GM12801 (cell line): ENCODE measurements around the gene LTC4S.

Experiments
- TF ChIP-seq, protein P1 (sequence below): IDR thresholded peaks from one replicate; pipeline ENCODE4 v1.5.1; 2011; ENCODE audit warnings: control low read depth; ENCODE audit not compliant: insufficient read length; ENCODE audit errors: extremely low read depth

LTC4S gene

DNA sequence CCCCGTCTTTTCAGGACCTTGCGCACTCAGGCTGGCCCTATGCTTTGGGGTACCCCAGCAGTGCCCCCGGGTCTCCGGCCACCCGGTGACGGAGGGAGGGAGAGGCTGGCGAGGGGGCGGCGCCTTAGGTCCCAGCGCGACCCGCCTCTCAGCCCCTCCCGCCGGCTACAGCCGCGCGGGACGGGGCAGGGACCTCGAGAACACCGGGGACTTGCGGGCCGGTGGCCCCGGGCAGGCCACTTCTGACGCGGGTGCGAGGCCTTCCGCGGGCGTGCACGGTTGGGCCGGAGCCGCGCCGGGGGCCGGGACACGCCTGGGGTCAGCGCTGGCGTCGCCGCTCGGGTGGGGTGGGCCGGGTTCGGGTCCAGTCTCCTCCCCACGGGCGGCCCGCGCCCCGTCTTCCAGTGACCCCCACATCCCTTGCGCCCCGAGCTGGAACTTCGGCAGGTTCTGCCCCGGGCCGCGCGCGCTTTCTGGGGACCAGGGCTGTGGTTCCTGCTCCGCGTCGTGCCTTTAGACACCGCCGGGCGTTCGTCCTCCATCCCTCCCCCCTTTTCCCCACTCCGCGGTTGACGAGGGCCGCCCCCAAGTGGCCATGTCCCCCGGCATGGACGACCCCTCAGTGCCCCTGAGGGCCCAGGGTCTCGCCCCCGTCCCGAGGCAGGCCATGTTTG lies 23.1 kb downstream of the LTC4S start:
- TF ChIP-seq, protein P1, sequence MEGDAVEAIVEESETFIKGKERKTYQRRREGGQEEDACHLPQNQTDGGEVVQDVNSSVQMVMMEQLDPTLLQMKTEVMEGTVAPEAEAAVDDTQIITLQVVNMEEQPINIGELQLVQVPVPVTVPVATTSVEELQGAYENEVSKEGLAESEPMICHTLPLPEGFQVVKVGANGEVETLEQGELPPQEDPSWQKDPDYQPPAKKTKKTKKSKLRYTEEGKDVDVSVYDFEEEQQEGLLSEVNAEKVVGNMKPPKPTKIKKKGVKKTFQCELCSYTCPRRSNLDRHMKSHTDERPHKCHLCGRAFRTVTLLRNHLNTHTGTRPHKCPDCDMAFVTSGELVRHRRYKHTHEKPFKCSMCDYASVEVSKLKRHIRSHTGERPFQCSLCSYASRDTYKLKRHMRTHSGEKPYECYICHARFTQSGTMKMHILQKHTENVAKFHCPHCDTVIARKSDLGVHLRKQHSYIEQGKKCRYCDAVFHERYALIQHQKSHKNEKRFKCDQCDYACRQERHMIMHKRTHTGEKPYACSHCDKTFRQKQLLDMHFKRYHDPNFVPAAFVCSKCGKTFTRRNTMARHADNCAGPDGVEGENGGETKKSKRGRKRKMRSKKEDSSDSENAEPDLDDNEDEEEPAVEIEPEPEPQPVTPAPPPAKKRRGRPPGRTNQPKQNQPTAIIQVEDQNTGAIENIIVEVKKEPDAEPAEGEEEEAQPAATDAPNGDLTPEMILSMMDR, result no peak

DNA sequence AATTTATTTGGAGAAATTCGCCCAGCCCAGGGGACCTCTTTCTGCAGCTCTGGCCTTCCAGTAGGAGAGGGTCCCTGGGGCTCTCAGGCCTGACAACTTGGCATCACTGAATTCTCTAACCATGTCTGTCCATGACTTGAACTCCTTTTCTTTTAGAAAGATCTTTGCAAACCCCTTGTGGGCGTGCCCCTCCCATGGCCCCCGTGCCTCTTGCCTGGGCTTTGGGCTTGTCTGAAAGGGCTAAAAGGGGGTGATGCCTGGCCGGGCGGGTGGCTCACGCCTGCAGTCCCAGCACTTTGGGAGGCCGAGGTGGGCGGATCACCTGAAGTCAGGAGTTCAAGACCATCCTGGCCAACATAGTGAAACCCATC lies 23.7 kb downstream of the LTC4S start:
- TF ChIP-seq, protein P1, result no peak

DNA sequence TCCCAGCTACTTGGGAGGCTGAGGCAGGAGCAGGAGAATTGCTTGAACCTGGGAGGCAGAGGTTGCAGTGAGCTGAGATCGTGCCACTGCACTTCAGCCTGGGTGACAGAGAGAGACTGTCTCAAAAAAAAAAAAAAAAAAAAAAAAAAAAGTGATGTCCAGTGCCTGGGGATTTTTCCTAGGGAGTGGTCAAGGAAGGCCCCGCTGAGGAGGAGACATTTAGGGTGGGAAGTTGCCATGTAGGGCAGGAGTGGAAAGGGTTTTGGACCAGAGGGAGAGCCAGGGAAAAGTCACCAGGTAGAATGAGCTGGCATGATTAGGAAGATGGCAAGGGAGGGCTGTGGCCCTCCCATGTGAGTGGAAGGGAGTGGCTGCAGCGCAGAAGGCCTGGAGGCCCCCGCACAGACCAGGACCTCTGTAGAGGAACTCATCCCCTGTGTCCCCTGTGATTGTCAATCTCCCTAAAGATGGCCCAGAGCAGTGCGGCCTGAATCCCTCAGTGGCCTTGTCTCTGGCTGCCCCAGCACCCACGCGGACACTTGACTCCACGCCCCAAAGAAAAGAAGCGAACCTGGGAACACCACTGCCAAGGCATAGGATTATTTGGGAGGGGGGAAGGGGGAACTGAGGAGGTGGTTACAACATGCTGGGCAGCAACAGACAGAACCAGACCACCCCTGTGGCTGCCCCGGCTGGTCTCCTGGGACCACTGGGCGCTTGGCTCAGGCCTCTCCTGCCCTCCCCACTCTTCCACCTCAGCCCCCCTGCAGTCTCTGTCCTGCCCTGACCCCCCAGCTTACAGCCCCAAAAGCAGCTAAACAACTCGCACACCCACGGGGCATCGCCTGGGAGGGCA lies 24.3 kb downstream of the LTC4S start:
- TF ChIP-seq, protein P1, result no peak

DNA sequence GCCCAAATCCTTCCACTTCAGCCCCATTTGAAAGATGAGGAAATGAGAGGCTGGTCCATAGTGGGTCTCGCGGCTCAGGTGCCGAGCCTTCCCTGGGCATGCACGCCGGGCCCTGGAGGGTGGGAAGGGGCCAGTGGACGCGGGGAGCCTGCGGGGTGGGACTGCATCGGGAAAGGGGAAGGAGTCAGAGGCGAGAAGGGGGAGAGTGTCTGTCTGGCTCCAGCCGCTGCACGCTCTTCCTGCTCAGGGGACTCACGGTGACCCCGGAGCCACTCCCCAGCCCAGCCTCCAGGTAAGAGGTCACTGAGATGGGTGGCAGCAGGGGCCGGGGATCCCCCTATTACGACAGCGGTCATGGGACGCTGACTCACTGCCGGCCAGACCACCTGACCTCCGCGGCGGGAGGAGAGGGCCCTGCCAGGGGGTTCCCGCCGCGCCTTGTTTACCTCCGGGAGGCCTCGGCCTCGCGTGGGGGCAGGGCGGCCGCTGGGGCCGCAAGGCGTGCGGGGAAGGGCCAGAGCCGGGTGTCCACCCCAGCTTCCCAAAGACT lies 25.0 kb downstream of the LTC4S start:
- TF ChIP-seq, protein P1, result no peak

DNA sequence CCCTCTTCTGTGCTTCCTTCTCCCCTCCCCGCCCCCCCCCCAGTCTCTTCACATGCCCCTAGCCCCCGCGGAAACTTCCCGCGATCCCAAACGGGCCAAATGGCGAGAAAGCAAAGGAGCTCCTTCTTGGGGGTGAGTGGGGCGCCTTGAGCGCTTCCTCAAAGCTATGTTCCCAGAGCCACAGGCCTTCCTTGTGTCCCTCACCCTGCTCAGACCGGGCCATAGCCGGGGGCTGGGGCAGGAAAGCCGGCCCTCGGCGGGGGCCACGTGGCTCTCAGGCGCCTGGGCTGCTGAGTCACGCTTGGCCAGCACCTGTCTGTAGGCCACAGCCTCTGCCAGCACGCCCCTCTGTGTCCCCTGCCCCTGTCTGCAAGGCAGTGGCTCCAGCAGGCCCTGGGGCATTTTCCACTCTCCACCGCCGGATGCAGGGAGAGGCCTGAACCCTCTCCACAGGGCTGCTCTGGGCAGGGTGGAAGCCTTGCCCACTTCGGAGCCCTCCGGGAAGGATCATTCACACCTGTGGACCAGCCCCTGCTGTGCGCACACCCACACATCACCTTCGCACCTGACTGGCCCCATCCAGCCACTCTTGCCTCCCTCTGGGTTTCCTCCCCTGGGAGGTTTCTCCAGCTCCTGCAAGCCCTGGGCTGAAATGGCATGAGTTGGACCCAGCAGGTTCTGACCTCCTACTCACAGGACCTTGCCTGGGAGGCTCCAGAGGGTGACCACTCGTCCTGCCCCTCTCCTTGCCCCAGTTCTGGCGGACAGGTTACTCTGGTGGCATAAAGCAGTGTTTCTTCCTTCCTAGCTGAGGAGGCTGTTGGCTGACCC lies 25.7 kb downstream of the LTC4S start:
- TF ChIP-seq, protein P1, result no peak

DNA sequence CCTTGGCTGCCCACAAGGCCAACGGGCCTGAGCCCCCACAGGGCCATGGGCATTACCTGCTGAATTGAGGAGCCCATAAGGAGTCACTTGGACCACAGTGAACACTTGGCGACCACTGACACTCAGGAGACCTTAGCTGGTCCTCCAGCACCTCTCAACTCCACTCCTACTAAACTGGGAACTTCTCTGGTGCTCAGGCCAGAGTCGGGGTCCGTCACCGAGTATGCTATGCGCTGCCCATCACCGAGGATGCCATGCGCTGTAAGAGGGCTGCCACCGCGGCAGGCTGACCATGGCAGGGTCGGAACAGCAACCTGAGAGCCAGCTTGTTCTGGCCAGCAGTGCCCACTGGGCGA lies 26.3 kb downstream of the LTC4S start:
- TF ChIP-seq, protein P1, result no peak
